Neural cell (in vitro differentiated cells): ENCODE results near the gene C9orf43. TPM values are rescaled to one million over a fixed set of nuclear protein-coding genes. Genes with fewer than 3 reads are reported as not detected.
A peak's percentile ranks its signal among the peaks of the same experiment; 100 is the strongest.

ENCODE experiments used
- H2AFZ ChIP-seq: fragments of 200-600, 300-800 bp; sonication (generic), shearing (Covaris generic); 2 replicates; pipeline ENCODE4 v1.6.0; 2014; ENCODE audit warnings: low read depth, mild to moderate bottlenecking, antibody characterized with exemption, low read length, moderate library complexity
- H3F3A ChIP-seq: fragments of 200-600 bp; shearing (Covaris generic); 2 replicates; pipeline ENCODE4 v1.6.1; 2016; ENCODE audit warnings: mild to moderate bottlenecking, moderate library complexity, mixed read lengths, antibody characterized with exemption, low read length; ENCODE audit not compliant: insufficient read depth, poor library complexity, severe bottlenecking
- H3K27ac ChIP-seq: fragments of 200-600, 300-800 bp; sonication (generic), shearing (Covaris generic); 2 replicates; pipeline ENCODE4 v1.5.1; 2014; ENCODE audit warnings: mild to moderate bottlenecking, low read length, moderate library complexity
- H3K27me3 ChIP-seq: fragments of 300-800, 200-600 bp; sonication (generic), shearing (Covaris generic); 2 replicates; pipeline ENCODE4 v1.6.0; 2014; ENCODE audit warnings: mild to moderate bottlenecking, low read depth, low read length, moderate library complexity; ENCODE audit not compliant: insufficient read depth
- H3K36me3 ChIP-seq: fragments of 300-800, 200-600 bp; sonication (generic), shearing (Covaris generic); 2 replicates; pipeline ENCODE4 v1.5.1; 2014; ENCODE audit warnings: mild to moderate bottlenecking, antibody characterized with exemption, low read length, moderate library complexity; ENCODE audit not compliant: insufficient read depth
- H3K4me2 ChIP-seq: fragments of 300-800, 200-600 bp; sonication (generic), shearing (Covaris generic); 2 replicates; pipeline ENCODE4 v1.6.0; 2014; ENCODE audit warnings: mild to moderate bottlenecking, low read length
- H3K4me3 ChIP-seq: fragments of 300-800, 200-600 bp; sonication (generic), shearing (Covaris generic); 2 replicates; pipeline ENCODE4 v1.5.1; 2014; ENCODE audit warnings: mild to moderate bottlenecking, low read length, moderate library complexity
- H3K79me2 ChIP-seq: fragments of 200-600 bp; shearing (Covaris generic); replicated peaks from 2 replicates; pipeline ENCODE4 v1.6.0; 2014; ENCODE audit warnings: mild to moderate bottlenecking, low read length, moderate library complexity; ENCODE audit not compliant: insufficient read depth
- H3K9ac ChIP-seq: fragments of 300-800, 200-600 bp; sonication (generic), shearing (Covaris generic); 2 replicates; pipeline ENCODE4 v1.6.1; 2016; ENCODE audit warnings: mild to moderate bottlenecking, low read length, mixed read lengths
- H3K9me2 ChIP-seq: fragments of 200-600 bp; shearing (Covaris generic); 2 replicates; pipeline ENCODE4 v1.6.1; 2016; ENCODE audit warnings: mild to moderate bottlenecking, low read length, mixed read lengths; ENCODE audit not compliant: insufficient read depth
- H3K9me3 ChIP-seq: fragments of 200-600, 300-800 bp; sonication (generic), shearing (Covaris generic); 2 replicates; pipeline ENCODE4 v1.6.1; 2016; ENCODE audit warnings: mild to moderate bottlenecking, mixed run types, low read length, moderate library complexity, mixed read lengths
- H4K20me1 ChIP-seq: fragments of 200-600 bp; shearing (Covaris generic); 2 replicates; pipeline ENCODE4 v1.6.1; 2016; ENCODE audit warnings: mild to moderate bottlenecking, mixed run types; ENCODE audit not compliant: insufficient read depth
- CTCF ChIP-seq: fragments of 450-650 bp; IDR thresholded peaks from 2 replicates; pipeline ENCODE4 v1.5.1; 2014; ENCODE audit warnings: antibody characterized with exemption, mild to moderate bottlenecking, moderate library complexity; ENCODE audit not compliant: poor library complexity, severe bottlenecking
- EP300 ChIP-seq: fragments of 450-650 bp; conservative IDR thresholded peaks from 2 replicates; pipeline ENCODE4 v1.6.1; 2014; ENCODE audit warnings: antibody characterized with exemption, mild to moderate bottlenecking, moderate library complexity; ENCODE audit not compliant: poor library complexity, severe bottlenecking
- EZH2 ChIP-seq: fragments of 200-600, 300-800 bp; shearing (Covaris generic), sonication (generic); IDR thresholded peaks from 2 replicates; pipeline ENCODE4 v1.6.1; 2014; ENCODE audit warnings: antibody characterized with exemption, low read length, borderline replicate concordance, mild to moderate bottlenecking; ENCODE audit not compliant: insufficient read depth, poor library complexity, severe bottlenecking
- MXI1 ChIP-seq: fragments of 450-650 bp; conservative IDR thresholded peaks from 2 replicates; pipeline ENCODE4 v1.6.1; 2014; ENCODE audit warnings: antibody characterized with exemption, mild to moderate bottlenecking; ENCODE audit not compliant: poor library complexity, severe bottlenecking
- POLR2AphosphoS5 ChIP-seq: IDR thresholded peaks from 2 replicates; pipeline ENCODE4 v1.6.1; 2012
- RAD21 ChIP-seq: fragments of 450-650 bp; conservative IDR thresholded peaks from 2 replicates; pipeline ENCODE4 v1.6.1; 2014; ENCODE audit warnings: antibody characterized with exemption, mild to moderate bottlenecking, moderate library complexity
- REST ChIP-seq: IDR thresholded peaks from 2 replicates; pipeline ENCODE4 v1.6.1; 2012; ENCODE audit warnings: borderline replicate concordance
- SMC3 ChIP-seq: fragments of 450-650 bp; conservative IDR thresholded peaks from 2 replicates; pipeline ENCODE4 v1.6.1; 2014; ENCODE audit warnings: antibody characterized with exemption, mild to moderate bottlenecking, moderate library complexity; ENCODE audit not compliant: poor library complexity
- TAF1 ChIP-seq: IDR thresholded peaks from 2 replicates; pipeline ENCODE4 v1.6.1; 2012; ENCODE audit warnings: low read depth
- polyA plus RNA-seq: library from polyadenylated mRNA; depleted of rRNA; stranded (reverse); fragments of >200 nt; gene quantifications from 2 replicates; pipeline ENCODE4 v1.2.3, GENCODE V29; 2014

Gene C9orf43
- polyA plus RNA-seq, 1 donor from 2014 or later: 0.33 TPM

- Histone ChIP-seq H3K9me3 (no peaks in the 10 kb centered on the region), H3K36me3 (no peaks in the 10 kb centered on the region), H3K9ac (no peak overlapping the region), H3K4me3 (peak overlapping the region; percentile 85), H3K79me2 (no peaks in the 10 kb centered on the region), H3F3A (no peaks in the 10 kb centered on the region), H3K27ac (no peak overlapping the region), H2AFZ (no peak overlapping the region), H3K4me2 (no peak overlapping the region), H3K9me2 (no peaks in the 10 kb centered on the region), H3K27me3 (no peaks in the 10 kb centered on the region), H4K20me1 (no peaks in the 10 kb centered on the region)
- no peak for TF ChIP-seq POLR2AphosphoS5
- TF ChIP-seq RAD21: no peak
- no peak for TF ChIP-seq MXI1
- no peak for TF ChIP-seq EP300
- TF ChIP-seq REST: no peak
- no peak for TF ChIP-seq EZH2
- TF ChIP-seq TAF1: no peak
- TF ChIP-seq SMC3: no peak
- no peak for TF ChIP-seq CTCF
Observed at GRCh38 chr9:113375057-113376023, 35.2 kb upstream of the C9orf43 start.

GRCh38 chr9:113376634-113377567 is 33.6 kb upstream of the C9orf43 start, which contains the start of gene HDHD3:
HDHD3 (minus strand) TSS chr9:113376986; CDS start chr9:113374354, 2,632 bp downstream.
- no peak for TF ChIP-seq EZH2
- no peak for TF ChIP-seq SMC3
- TF ChIP-seq REST: peak; percentile 56
- peak; percentile 54 for TF ChIP-seq MXI1
- peak; percentile 58 for TF ChIP-seq TAF1
- TF ChIP-seq RAD21: no peak
- no peak for TF ChIP-seq EP300
- TF ChIP-seq POLR2AphosphoS5: peak; percentile 82
- no peak for TF ChIP-seq CTCF

More at GRCh38 chr9:113376634-113377567, 33.6 kb upstream of the C9orf43 start, which contains the start of gene HDHD3:
- Histone ChIP-seq H3F3A (no peaks in the 10 kb centered on the region), H3K27ac (peak within 1 kb of the TSS; percentile 49), H3K4me3 (peak within 1 kb of the TSS; percentile 85), H3K9ac (peak within 1 kb of the TSS; percentile 80), H3K36me3 (no peaks in the 10 kb centered on the region), H4K20me1 (no peaks in the 10 kb centered on the region), H3K9me2 (no peaks in the 10 kb centered on the region), H3K79me2 (no peaks in the 10 kb centered on the region), H3K9me3 (no peaks in the 10 kb centered on the region), H3K27me3 (no peaks in the 10 kb centered on the region), H2AFZ (peak within 1 kb of the TSS; percentile 94), H3K4me2 (peak within 1 kb of the TSS; percentile 35)
